NK-92 (cell line): ENCODE results near the gene CPO.
"Not testable (repeated sequence)": the region's sequence is repeated elsewhere in the genome, so short reads cannot be mapped to it uniquely, and the experiment has no call there.

Experiments
- DNase-seq: peaks from one replicate; lab custom pipeline; 2025; ENCODE audit not compliant: unreplicated experiment; lab: John Stamatoyannopoulos, UW

The CPO gene

GRCh38 chr2:206939340-206939739 is at the start of gene CPO:
TSS of gene CPO (plus strand) at chr2:206939518. CDS start at chr2:206939600, 82 bp downstream.
- no peak for DNase-seq

DNA sequence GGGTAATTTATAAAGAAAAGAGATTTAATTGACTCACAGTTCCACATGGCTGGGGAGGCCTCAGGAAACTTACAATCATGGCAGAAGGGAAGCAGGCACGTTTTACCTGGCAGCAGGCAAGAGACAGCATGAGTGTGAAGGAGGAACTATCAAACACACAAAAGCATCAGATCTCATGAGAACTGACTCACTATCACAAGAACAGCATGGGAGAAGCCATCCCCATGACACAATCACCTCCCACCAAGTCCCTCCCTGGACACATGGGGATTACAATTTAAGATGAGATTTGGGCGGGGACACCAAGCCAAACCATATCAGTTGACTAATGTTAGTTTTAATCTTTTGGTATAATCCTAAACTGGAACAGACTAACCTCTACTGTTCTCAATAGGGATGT is 49.1 kb upstream of the CPO start:
- DNase-seq = no peak

DNA sequence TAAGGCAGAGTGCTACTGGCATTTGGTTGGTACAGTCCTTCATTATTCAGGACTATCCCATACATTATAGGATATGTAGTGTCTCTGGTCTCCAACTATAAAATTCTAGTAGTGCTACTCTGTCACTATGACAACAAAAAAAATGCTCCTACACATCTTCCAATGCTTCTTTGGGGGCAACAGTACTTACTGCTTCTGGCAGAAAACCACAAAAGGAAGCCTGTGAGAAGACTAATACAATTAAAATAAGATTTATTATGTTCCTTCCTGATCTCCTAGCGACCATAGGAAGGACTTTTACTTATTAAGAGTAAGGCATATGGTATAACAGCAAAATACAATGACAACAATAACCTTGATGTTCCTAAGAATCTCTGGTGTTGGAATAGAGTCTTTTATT is 48.4 kb upstream of the CPO start:
- DNase-seq = no peak

DNA sequence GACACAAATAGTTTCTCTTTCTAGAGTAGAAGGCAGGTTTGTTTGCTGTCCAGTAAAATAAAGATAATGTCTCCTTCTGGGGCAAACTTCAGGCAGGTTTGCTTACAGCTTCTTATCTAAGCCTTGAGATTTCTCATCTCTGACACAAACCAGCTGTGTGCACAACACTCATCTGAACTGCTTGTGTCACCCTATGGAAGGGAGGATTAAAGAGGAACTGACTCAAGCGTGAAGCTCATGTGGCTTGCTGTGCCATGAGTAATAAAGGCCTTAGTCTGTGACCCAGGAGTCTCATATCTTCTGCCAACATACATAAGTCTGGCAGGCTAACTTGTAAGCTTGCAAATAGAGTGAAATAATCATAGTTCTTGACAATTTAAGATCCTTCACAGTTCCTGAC is 24.2 kb upstream of the CPO start:
- DNase-seq = no peak

DNA sequence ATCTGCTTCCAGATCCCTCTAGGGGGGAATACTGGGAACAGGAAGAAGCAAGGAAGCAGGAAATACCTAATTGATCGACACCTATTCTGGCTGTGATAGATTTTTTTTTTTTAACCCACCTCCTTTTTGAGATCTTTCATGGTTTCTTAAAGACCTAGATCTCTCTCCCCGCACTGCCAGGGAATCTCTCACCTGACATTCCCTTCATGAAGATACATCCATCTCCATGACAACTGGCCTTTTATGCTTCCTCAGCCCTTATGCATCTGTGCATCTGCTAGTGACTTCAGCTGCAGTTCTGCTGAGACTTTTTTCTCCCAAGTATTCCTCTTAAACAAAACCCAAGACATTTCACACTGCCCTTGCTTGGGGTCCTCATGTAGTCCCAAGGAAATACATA is 21.1 kb upstream of the CPO start:
- no peak for DNase-seq

DNA sequence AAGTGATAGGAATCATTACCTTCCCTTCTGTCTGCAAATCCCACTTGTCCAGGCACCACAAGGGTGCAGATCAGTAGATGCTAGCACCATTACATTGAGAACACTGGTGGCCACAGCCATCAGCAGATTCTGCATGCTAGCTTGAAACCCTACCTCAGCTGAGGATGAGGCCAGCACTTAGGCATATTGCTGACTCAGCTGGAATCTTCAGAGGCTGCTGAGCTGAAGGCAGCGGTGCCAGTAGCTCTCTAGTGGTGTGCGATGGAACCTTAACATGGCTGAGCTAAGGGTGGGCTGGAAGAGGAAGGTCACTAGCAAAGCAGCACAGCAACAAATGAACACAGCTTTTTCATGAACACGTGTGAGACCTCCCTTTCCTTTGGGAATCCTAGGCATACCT is 19.0 kb upstream of the CPO start:
- DNase-seq = no peak

DNA sequence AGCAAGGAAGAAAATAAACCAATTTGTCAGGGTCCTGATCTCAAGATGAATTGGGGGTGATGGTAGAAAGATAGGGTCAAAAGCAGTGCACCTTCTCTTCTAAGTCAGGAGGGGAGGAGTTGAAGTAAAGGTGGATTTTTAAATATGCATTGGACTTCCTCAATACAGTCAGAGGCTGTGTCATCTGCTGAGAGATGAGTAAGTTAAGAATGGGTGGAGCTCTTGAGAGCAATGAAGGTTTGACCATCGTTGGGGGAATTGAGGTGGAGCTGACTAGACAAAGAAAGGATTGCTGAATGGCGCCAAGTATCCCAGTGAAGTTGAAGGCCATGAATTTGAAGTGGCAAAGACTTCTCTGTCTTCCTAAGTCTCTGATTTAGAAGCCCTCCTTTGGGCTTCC is 18.4 kb upstream of the CPO start:
- no peak for DNase-seq

- no peak for DNase-seq
These were observed 17.8 kb upstream of the CPO start for GRCh38 chr2:206921529-206921928.

- DNase-seq = no peak
These were observed 3.1 kb upstream of the CPO start for GRCh38 chr2:206935991-206936842.

DNA sequence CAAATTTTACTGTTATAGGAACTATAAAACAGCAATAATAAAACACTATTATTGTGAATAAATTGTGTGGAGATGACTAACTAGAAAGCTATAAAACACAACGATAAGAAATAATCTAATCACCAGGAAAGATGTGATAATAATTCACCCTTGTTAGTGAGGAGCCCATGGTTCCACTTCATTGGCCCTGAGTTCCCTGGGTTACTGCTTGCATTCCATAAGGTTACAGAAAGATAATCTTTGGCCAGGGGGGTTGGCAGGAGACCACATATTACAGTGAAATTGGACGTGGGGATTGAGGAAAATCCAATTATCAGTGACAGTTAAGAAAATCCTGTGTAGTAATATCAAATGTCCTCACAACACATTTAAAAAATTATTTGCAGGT is 2.5 kb upstream of the CPO start:
- DNase-seq = no peak

DNA sequence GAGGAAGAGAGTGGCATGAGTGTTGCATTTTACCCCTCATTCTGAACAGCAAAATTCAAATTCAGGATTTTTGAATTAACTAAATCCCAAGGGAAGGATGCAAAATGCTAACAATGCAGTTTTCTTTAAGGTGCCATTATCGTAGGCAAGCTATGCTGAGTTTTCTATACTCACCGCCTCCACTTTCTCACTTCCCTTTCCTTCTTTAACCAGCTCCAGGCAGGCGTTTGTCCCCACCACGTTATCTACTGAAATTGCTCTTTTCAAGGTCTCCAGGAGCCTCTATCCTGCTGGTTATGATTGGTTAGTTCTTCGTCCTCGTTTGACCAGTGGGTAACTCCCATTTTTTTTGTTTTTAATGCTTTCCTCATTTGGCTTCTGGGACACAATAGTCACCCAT is 1.8 kb upstream of the CPO start:
- DNase-seq = no peak

DNA sequence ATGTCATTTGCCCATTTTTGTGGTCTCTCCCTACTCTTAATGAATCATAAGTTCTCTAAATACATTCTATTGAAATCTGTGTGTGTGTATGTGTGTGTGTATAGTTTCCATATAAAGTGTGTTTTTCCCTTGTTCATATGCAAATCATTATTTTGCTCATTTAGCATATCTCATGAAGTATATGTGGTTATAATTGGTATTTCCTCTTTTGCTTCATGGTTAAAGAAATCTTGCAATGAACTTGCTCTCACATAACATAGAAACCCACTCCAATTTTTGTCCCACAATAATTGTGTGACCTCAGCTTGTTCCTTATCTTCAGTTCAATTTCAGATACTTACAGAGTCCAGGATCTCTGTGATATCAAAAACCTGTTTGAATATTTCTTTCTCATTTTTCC is 1.2 kb downstream of the CPO start:
- no peak for DNase-seq

GRCh38 chr2:206942592-206943478 is 3.5 kb downstream of the CPO start:
- DNase-seq = no peak

GRCh38 chr2:206953404-206953803 is 14.1 kb downstream of the CPO start:
- not testable (repeated sequence) for DNase-seq

- DNase-seq = no peak
These were observed 15.9 kb downstream of the CPO start for GRCh38 chr2:206955253-206955652.

GRCh38 chr2:206958261-206958660 is 18.9 kb downstream of the CPO start:
- DNase-seq = no peak

- no peak for DNase-seq
These were observed 23.6 kb downstream of the CPO start for GRCh38 chr2:206962966-206963365.

GRCh38 chr2:206968134-206969086 is 29.1 kb downstream of the CPO start:
- DNase-seq = no peak

GRCh38 chr2:206969192-206969591 is 29.9 kb downstream of the CPO start:
- DNase-seq = no peak

DNA sequence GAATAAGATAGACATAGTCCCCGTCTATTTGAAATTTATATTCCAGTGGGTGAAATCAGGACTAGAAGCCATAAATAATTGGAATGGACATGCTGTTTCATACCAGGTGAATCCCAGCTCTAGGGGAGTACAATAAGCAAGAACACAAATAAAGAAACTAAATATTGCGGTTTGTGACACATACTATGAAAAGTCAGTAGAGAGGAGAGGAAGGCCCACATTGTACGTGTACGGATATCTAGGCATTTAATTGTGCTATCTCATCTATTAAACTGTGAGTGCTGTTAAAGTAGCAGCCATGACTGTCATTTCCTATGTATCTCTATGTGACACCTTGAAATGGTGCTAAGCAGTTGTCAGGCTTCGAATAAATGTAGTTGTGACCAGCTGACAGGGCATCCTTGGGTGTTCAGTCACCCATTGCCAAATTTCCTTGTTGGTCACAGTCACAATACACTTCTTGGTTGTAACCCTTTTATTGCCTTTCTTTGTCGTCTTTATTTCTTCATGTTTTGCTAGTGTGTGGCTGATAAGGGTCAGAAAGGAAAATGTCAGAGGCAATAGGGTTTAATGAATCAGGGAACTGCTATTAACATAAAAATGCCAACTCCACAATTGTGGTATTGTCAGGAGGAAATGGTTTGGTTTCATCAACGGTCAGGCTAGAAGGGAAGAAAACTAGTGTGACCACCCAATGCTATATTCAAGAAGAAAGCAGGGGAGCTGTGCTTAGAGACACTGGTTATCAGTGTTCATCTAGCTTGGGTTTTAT is 31.5 kb downstream of the CPO start:
- no peak for DNase-seq
